G401 (cell line): Measurements from ENCODE around the gene TP53TG3C. TPM values are rescaled to one million over a fixed set of nuclear protein-coding genes. Genes with fewer than 3 reads are reported as not detected.
"Not testable (repeated sequence)": the region's sequence is repeated elsewhere in the genome, so short reads cannot be mapped to it uniquely, and the experiment has no call there.

Experiments
- DNase-seq: peaks from one replicate; pipeline ENCODE4 v3.0.0-alpha.2; 2015; ENCODE audit warnings: low spot score
- in situ Hi-C: cut with HindIII; loops from 2 replicates; pipeline ENCODE4 v1.10.0; 2016; ENCODE audit warnings: low sequenced_read_pairs, mixed read lengths
- total RNA-seq: library from RNA; depleted of rRNA; stranded (reverse); fragments of >200 nt; shearing (Covaris generic); gene quantifications from 2 replicates; pipeline ENCODE4 v1.2.3, GENCODE V29; 2014; rRNA removed

TP53TG3C gene
- not detected in 2 replicates for total RNA-seq

GRCh38 chr16:33193926-33194325 lies at the start of gene TP53TG3C:
Gene TP53TG3C (plus strand): TSS chr16:33194226. CDS start chr16:33194294, 68 bp downstream.
- DNase-seq, in situ Hi-C loops: not testable (repeated sequence)

Other genes with a start within 250 kb of the TP53TG3C start
- gene TP53TG3E, start 110.1 kb downstream of the TP53TG3C start, total RNA-seq, result not detected in 2 replicates
- not detected in 2 replicates for gene TP53TG3B, start 166.6 kb downstream of the TP53TG3C start, total RNA-seq